GM11168 (cell line): ENCODE measurements around the gene FGF14.

Experiments
- in situ Hi-C: fragments of 300-500 bp; cut with MboI; formaldehyde crosslinking; loops from one replicate; pipeline ENCODE4 v1.12.0; 2022; ENCODE audit warnings: low sequenced_read_pairs; ENCODE audit not compliant: unreplicated experiment

FGF14 gene

DNA sequence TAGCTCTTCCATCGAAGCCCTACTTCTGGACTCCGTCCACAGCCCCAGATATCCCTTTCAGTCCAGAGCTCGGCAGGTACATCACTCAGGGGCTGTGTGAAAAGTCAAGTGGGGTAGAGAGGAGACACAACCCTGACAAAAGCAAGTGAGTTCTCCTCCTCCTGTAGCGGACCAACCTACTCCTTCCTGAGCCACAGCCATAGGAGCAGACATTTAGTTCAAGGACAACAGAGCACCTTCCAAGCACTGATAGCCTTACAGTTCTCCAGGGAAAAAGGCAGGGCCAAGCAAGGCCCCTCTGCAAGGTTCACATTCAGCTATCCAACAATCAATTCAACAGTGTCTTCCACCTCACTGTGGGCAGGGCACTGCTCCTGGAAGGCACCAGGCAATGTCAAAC lies 89.0 kb downstream of the FGF14 start:
- in situ Hi-C loops: no loop called here

DNA sequence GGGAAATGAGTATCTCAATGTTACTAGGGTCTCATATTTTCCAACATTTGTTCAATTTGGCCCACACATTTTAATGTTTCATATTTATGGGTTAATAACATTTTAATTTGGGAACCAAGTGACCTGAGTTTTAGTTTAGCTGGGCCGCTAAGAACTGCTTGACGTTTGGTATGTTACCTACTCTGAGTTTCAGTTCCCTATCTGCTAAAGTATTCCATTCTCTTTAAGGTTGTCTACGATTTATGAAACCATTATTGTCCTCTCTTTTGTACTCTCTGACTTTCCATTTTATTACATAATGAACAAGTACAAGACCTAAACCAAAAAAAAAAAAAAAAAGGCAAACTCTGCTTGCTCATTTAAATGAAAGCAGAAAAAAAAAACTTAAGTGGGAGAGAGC lies 89.9 kb downstream of the FGF14 start:
- in situ Hi-C loops: no loop called here

DNA sequence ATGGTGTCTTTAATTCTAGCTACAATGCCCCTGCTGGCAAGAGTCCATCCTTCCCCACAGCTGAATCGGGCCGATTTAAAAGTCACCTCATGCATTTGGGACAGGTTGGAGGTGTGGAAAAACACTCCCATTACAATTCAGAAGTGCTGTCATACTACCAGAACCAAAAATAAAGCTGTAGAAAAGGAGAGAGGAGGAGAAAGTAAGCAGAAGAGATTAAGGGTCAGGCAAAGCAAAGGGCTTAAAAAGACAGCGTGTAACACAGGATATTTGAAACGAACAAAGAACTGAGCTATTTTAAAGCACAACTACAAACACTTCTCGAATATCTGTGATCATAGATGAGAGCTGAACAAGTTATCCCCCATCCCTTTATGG lies 90.4 kb downstream of the FGF14 start:
- in situ Hi-C loops: no loop called here

DNA sequence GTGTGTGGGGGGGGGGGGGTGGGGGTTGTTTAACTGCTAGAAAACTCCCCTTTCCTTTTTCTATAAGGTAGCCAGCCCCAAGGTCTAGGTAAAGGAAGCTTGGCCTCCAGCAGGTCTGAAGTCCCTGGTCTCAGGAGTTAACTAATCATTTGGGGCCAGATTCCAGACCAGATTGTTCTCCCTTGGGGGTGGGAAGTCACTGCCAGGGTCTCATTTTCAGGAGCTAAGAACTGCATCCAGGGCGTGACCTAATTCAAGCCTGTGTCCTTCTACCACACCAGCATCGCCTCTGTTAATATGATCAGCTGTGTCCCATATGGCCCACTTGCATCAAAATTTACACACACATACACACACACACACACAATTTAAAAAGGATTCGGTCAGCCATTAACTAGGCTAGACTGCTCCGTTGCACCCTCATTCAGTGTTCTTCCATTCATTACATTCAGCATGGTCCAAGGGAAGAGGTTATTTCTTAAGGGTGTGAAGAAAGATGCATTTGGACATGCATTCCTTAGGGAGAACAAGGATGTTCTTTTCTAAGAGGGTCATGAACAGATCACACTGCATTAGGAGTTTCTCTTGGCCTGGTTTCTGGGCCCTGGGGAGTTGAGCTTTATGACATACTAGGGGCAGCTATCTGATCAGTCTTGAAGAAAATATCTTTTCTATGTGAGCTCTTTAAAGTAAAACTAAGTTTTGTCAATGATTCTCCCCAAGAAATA lies 91.0 kb downstream of the FGF14 start:
- in situ Hi-C loops: no loop called here

DNA sequence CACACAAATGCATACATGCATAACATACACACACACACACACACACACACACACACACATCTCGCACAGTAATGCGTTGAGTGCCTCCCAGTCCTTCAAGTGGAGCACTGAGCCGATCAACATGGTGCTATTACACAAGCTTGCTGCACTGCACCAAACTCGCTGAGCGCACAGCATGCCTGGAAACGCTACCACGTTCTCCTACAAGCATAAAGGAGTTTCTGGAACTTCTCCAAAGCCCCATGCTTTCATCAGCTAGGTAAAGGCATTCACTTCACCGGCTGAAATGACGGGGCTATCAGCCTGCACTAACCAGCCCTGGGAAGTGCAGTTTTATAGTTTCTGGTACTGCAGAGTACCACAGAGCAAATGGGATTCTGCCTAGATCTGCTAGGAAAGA lies 92.7 kb downstream of the FGF14 start:
- in situ Hi-C loops: no loop called here

DNA sequence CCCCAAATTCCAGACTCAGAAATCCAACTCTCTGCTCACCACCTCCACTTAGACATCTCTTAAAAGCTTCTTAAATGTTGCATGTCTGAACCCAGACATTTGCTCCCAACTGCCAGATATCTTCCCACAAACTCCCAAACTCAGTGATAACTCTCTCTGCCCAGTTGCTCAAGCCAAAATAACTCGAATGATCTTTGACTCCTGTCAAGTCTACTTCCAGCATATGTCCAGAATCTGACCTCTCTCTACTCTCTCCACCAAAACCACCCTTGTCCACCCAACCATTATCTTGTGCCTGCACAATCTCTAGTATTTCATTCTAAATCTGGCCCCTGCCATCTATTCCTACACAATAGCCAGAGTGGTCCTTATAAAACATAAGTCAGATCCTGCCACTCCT lies 99.3 kb downstream of the FGF14 start:
- in situ Hi-C loops: no loop called here

DNA sequence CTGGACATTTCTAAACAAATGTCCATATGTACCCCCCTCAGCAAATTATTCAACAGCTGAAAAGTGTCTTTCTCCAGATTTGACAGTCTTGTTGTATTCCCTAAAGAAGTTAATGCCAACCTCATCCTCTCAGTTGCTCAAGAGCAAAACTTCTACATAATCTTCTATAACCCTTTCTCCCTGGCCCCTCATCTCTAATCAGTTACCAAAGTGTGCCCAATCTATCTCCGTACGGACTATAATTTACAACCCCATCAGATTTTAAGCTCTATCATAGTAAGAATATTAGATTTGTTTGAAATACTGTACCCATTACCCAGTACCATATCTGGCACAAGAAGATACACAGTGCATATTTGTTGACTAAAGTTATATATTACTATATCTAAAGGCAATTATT lies 101.5 kb downstream of the FGF14 start:
- in situ Hi-C loops: no loop called here

DNA sequence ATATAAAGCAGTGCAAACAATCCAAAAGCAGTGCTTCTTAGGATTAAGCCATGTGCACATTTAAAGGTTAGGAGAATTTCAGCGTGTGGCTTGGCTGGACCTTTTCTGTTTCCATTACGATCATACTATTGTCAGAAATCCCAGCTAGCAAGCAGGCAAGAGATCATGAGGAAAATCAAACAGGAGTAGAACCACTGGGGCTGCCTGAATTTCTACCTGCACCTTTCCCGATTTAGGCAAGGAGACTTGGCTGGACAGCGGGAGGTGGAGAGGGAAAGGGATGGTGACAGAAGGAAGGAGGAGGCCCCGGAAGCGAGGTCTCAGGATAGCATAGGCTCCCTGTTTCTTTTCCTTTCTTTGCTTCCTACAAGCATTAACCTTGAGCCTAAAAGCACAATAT lies 102.5 kb downstream of the FGF14 start:
- in situ Hi-C loops: no loop called here

DNA sequence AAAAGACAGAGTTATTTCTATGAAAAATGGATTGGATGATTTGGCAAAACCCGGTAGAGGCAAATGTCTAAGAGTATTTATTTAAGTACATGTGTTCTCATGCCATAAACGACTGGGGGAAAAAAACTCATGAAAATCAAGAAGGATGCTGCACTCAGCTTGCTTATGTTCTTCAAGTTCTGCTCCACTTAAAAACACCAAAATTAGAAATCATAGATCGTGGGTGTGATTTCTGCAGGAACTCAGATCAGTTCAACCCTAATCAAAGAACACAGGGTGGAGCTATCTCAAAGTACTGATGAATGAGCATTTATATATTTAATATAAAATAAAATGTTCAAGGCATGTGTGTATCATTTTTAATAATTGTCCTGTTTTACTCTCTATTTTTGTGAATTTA lies 103.8 kb downstream of the FGF14 start:
- in situ Hi-C loops: no loop called here

DNA sequence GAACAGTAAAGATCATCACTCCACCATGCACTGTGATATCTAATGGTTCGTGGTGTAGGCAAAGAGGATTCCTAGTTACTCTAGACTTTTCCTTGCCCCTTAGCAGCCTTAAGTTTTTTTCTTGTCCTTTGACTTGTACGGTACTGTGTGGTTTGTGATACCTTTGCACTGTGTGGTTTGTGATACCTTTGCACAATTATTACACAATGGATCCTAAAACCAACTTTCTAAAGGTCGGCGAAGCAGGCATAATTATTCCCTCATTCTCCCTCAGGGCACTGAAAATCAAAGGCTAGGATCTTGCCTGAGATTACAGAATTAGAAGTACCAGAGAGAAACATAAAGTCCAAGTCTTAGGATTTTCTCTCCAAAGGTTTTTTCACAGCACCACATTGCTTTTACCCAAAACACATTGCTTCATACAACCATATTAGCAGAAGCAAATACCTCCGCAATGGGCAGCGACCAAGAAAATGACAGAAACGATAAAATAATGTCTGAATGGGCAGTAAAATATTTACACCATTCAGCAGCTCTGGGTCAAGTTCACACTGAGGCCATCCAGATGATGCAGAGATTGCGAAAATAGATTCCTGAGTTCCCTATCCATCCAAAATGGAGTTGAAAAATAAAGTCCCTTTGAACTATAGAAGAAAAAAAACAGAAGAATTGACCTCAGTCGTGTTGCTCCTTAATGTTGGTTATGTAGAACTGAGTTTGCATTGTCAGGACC lies 106.4 kb downstream of the FGF14 start:
- in situ Hi-C loops: no loop called here

DNA sequence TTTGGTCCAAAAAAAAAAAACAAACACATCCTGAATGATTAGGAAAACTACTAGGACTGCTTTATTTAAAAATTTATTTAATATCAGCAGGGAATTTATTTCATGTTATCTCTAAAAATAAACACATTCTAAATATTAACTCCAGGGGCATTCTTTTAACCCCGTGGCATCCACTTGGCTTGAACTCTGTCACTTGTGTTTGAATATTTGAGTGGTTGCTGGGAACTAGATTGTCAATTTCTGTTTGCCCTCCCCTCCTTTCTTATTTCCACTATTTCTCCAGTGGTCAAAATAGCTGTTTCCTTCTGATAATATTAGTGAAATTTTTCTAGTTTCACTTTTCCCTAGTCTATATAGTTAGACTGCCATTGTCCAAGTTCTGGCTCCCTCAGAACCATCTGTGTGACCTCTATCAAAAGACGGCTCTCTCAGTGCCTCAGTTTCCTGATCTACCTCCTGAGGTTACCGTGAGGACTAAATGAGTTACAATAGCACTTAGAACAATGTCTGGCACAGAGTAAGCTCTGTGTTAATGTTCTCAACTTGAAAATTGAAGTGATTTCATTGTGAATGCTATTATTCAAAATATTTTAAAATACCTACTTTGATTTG lies 107.3 kb downstream of the FGF14 start:
- in situ Hi-C loops: no loop called here

DNA sequence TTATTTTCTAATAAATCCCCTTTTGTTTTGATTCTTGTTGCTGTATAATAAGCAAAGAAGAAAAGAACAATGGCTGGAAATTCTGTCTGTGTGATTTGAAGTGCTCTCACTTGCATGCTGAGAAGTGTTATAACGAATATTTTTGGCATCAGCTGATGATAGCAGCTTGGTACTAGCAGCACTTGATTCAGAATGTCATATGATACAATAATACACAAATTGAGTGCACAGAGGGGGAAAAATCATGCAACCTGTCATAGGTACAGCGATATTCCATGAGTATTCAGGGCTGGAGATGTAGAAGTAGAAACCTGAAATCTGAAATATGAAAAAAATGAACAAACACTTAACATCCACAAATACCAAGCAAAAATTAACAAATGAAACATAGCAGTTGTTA lies 108.1 kb downstream of the FGF14 start:
- in situ Hi-C loops: no loop called here

DNA sequence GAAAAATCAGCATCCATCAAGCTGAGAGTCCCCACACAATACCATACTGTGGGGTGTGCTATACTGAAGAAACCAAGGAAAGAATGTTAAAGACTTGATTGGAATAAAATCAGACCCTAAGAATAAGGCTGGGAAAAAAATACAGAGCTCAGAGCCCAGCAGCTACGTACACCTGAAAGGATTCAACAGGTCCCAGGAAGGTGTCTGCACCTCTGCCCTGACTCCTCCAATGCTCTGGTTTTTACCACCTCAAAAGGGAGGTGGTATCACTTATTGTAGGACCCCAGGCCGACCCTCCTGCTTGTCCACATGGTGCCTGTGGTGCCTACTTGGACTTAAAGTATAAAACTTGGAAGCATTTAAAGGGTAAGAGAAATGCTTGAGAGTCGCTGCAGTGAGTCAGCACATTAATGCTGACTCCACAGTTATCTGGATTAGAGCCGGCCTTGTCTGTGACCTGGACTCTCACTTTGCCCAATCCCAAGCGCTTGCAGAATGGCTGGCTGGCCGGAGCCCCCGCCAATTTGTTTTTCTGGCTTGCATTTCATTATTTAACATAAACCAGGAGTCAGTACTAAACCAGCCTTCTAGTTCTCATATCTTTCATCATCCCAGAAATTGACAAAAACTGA lies 110.1 kb downstream of the FGF14 start:
- in situ Hi-C loops: no loop called here

DNA sequence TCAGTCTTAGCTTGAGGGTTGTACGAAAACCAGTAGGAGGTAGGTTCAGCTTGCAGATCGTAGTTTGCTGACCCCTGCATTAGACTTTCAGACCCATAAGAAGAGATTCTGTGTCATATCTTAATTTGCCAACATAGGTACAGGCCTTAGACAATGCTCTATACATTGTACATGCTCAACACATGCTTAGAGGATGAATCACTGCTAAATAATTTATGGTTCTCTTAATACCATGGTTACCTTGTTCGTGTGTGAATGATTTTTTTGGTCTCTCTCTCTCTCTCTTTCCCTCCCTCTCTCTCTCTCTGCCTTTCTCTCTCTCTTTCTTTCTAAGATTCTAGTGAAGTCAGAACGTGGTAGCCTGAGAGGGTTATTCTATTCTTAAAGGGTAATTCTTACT lies 112.2 kb downstream of the FGF14 start:
- in situ Hi-C loops: no loop called here

DNA sequence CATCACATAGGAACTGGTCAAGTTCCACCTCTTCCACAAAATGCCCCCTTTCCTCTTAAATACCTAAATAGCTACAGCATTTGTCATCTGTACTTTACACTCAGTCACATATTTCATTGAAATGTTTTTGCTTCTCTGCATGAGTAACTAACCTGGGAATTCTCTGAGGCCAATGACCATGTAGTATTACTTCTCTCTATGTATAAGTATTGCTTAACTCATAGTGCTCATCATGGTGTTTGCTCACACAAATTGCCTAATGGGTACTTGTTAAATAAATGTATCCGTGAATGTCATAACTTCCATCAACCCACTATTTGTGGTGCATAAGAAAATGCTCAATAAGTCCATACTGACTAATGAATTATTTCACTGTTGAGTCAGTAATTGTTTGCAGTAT lies 115.5 kb downstream of the FGF14 start:
- in situ Hi-C loops: no loop called here

DNA sequence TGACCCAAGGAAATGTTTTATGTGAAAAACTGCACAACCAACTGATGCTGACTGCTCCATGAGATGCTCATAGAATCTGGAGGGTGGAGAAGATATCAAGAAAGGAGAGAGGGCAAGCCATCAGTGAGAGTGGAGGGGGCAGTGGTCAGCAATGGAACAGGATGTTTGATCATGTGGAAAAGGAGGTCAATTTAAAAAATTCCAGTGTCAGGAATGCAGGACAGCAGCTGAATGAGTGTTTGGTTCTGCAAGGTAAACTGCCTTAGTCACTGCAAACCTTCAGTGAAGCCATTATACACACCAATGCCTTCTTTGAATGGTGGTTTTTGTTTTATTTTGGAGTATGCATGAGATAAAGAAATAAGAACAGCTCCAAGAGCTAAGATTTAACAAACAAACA lies 121.5 kb downstream of the FGF14 start:
- in situ Hi-C loops: no loop called here

DNA sequence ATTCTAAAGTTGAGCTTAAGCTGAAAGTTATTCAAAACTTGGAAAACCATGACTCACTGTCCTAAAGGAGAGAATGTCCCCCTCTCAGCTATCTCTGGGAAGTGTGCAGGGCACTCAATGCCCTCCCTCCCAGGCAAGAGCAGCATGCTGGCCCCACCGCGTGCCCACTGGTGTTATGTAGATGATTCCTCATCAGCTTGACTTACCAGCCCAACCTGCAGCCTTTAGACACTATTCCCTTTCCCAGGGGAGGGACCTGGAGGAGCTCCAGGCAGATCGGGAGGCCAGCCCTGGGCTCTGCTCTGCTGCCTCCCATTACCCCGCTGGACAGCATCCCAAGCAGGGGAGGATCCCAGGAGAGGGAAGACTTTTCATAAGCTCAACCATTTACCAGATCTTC lies 124.6 kb downstream of the FGF14 start:
- in situ Hi-C loops: no loop called here

DNA sequence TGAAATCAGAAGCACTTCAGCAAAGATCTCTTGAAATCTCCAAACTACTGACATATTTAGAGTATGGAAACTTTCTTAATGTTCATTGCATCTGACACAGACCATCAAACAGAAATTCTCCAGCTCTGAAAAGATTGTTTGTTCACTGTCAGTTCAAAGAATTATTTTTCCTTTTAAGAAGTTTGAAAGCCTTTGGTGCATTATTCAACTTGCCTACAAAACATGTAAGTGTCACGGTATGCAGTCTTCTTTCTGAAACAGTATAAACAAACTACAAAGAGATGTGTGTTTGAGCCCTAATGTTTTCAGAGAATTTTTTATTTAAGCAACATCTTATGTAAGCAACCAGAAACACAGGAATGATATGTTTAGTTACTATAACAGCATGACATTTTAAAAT lies 125.4 kb downstream of the FGF14 start:
- in situ Hi-C loops: no loop called here

DNA sequence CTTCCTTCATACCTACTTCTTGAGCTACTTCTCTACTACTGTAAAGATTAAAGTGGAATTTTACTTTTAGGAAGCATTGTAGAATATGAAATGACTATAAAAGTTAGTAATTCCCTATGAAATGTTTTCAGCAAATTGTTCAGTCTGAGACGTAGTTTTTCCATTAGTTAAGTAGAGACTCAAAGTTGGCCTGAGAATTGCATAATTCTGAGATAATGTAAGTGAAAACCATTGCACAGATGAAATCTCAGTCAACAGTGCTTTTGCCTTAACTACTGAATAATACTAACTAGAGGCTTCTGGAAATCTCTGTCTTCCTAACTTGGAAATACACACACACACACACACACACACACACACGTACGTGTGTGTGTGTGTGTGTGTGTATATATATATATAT lies 125.9 kb downstream of the FGF14 start:
- in situ Hi-C loops: no loop called here

DNA sequence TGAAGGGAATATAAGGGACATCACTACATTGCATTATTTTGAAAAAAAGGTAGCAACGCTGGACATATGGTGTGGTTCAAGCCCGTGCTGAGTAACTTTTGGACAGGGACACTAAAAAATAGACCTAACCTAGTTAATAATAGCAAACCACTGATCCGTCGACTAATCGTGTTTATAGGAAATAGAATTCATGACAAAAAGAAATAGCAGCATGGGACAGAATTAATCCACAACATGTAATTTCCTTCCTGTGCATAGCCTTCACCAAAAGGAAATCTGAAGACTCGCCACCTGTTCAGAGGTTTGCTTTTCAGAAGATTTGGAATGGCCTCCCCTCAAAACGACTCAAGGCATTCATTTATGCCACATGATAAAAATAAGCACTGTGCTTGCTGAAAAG lies 128.7 kb downstream of the FGF14 start:
- in situ Hi-C loops: no loop called here

DNA sequence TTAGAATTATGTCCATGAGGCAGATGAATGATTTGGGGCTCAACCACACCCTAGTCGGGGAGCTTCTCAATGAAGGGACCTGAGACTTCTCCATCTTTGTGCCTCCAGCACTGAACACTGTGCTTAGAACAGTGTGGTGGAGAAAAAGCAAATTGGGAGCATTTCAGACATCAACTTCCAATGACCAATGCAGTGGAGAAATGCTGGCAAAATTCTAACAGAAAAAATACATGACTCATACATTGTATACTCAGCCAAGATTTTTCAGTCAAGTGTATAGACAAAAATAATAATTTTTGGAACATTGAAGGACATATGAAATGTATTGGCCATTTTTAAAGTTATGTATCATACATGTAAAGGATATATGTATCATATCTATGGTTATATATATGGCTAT lies 134.7 kb downstream of the FGF14 start:
- in situ Hi-C loops: no loop called here
